ENCODE results near the gene CPA4. TPM values are rescaled to one million over a fixed set of nuclear protein-coding genes. Genes with fewer than 3 reads are reported as not detected.

The CPA4 gene
- total RNA-seq, 2 donors from 2014 or later: 9.6 to 10.2 TPM

DNA sequence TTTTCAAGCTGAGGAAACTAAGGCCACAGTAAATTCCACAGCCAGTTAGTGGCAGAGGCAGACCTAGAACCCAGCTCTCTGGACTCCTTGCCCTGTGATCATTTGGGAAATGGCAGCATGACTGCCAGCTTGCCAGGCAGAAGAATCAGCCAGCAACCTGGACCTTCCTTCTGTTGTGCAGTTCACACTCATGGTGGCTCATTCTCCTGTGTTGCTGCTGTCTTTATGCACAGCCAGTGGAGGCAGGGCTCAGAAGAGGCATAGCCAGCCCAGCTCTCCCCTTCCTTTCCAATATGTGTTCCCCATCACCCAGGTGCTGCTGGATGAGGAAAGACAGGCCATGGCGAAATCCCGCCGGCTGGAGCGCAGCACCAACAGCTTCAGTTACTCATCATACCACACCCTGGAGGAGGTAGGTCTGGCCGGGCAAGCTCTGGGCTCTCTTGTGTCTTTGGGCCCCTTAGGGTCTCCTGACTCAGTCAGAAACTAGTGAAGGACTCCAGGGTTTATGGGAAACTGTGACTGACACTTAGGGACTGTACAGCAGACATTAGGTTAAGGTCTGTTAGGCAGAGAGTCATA, 66.4 kb downstream of the CPA4 start:
- intact Hi-C loops (cut with DNase I): no loop called here
- no peak for ATAC-seq
- no peaks in the 10 kb centered on the region for H3K27me3 ChIP-seq
- H3K27ac ChIP-seq: no peak overlapping the region
- DNase-seq: peak in 1 of 4 donors; percentile 9
- H3K9me3 ChIP-seq: no peaks in the 10 kb centered on the region
- 92% methylated on average over 5 of the region's 5 CpGs; no CpG with 5 or more reads in 1 of the 2 donors for WGBS, 2 donors
- H3K4me3 ChIP-seq: no peak overlapping the region
- peaks cover 27% of the 10 kb centered on the region for H3K4me1 ChIP-seq
- no peaks in the 10 kb centered on the region for H3K36me3 ChIP-seq (replicated peaks in 1 of 2; ENCODE audit: insufficient read depth in 1 of 2, low read depth in 2 of 2)
- TF ChIP-seq POLR2A (IDR thresholded peaks at IDR 0.05): no peak
- no peak for TF ChIP-seq CTCF (IDR thresholded peaks at IDR 0.05)

GRCh38 chr7:130360518-130360917, 67.6 kb downstream of the CPA4 start:
- H3K9me3 ChIP-seq: no peaks in the 10 kb centered on the region
- TF ChIP-seq POLR2A (IDR thresholded peaks at IDR 0.05) (no peak), CTCF (IDR thresholded peaks at IDR 0.05) (no peak)
- no peak overlapping the region for H3K27ac ChIP-seq
- ATAC-seq (no peak), DNase-seq (no peak)
- no peaks in the 10 kb centered on the region for H3K36me3 ChIP-seq (replicated peaks in 1 of 2; ENCODE audit: insufficient read depth in 1 of 2, low read depth in 2 of 2)
- H3K4me3 ChIP-seq: no peak overlapping the region
- H3K27me3 ChIP-seq: no peaks in the 10 kb centered on the region
- peaks cover 39% of the 10 kb centered on the region for H3K4me1 ChIP-seq
- WGBS, 2 donors: 88 to 96% methylated on average over 3 of the region's 3 CpGs
- intact Hi-C loops (cut with DNase I): no loop called here

DNA sequence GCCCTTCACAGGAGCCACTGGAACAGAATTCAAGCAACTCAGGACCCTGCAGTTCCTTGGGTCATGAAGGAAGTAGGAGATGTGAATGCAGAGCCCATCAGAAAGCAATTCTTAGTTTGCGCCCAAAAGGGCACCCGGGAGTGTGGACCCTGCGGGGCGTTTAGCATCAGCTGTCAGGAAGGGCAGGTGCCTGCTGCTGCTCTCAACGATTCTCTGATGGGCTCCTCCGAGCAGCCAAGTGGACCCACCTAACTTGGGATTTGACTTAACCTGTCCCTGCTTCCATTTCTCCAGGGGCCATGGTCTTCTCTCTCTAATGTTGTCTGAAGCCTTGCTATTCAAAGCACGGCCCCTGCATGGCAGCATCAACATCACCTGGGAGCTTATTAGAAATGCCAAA, 68.7 kb downstream of the CPA4 start:
- Histone ChIP-seq H3K4me1 (peaks cover 34% of the 10 kb centered on the region), H3K27ac (no peak overlapping the region), H3K9me3 (no peaks in the 10 kb centered on the region), H3K4me3 (no peak overlapping the region), H3K36me3 (replicated peaks in 1 of 2; ENCODE audit: insufficient read depth in 1 of 2, low read depth in 2 of 2) (no peaks in the 10 kb centered on the region), H3K27me3 (no peaks in the 10 kb centered on the region)
- ATAC-seq (no peak), DNase-seq (no peak)
- intact Hi-C loops (cut with DNase I): no loop called here
- TF ChIP-seq POLR2A (IDR thresholded peaks at IDR 0.05) (no peak), CTCF (IDR thresholded peaks at IDR 0.05) (no peak)
- WGBS, 2 donors: 90 to 95% methylated on average over 7 of the region's 7 CpGs

- 89 to 98% methylated on average over 9 to 10 of the region's 10 CpGs for WGBS, 2 donors
- TF ChIP-seq POLR2A (IDR thresholded peaks at IDR 0.05) (no peak), CTCF (IDR thresholded peaks at IDR 0.05) (no peak)
- H3K27ac ChIP-seq: no peak overlapping the region
- intact Hi-C loops (cut with DNase I): no loop called here
- no peaks in the 10 kb centered on the region for H3K9me3 ChIP-seq
- peaks cover 29% of the 10 kb centered on the region for H3K4me1 ChIP-seq
- H3K27me3 ChIP-seq: no peaks in the 10 kb centered on the region
- H3K36me3 ChIP-seq (replicated peaks in 1 of 2; ENCODE audit: insufficient read depth in 1 of 2, low read depth in 2 of 2): no peaks in the 10 kb centered on the region
- ATAC-seq (no peak), DNase-seq (no peak)
- H3K4me3 ChIP-seq: no peak overlapping the region
Observed at GRCh38 chr7:130362251-130362816, 69.4 kb downstream of the CPA4 start.
